GM21360 (cell line): ENCODE data around the gene CRYL1.

Experiments used
- ATAC-seq: cut with Tn5 transposase; IDR thresholded peaks from one replicate; pipeline ENCODE4 v1.9.1; 2021; ENCODE audit warnings: mild to moderate bottlenecking, moderate library complexity; ENCODE audit not compliant: unreplicated experiment

The CRYL1 gene

DNA sequence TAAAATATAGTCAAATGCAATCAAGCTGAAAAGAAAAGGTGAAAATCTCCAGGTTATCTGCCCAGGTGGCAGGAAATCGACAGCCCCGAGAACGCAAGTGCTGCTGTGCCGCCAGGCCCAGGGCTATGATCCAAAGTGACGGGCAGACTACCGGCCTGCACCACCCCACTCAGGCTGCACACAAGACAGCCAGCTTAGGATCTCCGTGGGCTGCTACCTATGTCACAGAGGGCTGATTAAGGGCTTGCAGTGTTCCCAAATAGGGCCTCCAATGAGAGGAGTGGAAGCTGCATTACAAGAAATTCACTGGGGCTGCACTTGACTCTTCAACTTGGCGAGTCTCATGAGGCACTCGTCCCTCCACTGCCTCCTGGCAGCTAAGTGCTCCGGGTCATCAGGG lies 121.8 kb downstream of the CRYL1 start:
- ATAC-seq, result no peak

DNA sequence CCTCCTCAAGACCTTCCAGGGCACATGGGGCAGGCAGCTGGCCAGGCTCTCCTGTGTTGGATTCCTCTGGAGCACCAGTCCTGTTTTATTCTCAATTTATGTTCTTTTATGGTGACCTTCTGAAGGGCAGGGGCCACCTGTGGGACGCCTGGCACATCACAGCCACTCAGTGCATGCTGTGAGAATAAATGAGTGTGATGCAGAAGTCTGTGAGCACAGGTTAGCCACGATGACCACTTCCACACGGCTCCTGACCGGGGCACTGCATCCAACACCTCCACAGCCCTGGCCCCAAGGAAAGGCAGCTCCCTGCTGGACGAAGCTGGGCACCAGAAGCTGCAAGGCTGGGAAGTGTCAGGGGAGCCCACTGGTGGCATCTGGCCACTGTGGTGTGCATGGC lies 122.8 kb downstream of the CRYL1 start:
- ATAC-seq, result no peak

DNA sequence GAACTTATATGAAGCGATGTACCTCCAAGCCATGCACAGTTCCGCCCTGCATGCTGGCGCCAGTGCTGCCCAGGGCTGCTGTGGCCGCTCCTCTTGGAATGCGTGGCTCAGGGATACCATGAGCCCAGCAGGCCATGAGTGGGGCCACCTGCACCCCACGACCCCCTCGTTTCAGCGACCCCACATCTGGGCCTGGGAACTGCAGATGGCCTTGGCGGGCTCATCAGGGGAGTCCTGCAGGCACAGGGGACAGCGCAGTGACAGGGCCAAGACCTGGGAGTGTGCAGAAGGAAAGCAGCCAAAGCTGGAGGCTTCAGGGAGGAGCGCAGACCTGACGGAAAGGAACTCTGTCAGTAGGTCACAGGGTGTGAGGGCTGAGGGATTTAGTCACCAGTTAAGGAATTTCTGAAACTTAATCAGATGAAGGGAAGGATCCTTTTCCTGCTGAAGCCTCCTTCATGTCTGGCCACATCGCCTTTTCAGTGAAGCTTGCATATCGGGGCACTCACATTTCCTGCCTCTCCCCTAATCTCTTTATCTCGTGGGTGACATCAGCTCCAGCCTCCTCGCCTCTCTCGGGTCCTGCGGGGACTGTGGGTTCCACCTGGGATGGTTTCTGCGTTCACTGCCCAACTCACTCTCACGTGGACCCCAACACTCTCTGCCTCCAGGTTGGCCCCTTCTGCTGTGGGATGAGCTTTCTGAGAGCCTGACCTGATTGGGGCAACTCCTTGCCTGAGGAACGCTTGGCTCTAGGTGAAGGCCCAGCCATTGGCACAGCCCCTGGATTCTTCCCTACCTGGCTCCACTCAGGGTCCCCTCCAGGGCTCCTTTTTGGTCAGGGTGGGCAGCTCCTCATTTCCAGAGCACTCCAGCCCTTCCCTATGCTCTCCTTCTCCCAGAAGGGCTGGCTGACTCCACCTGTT lies 123.5 kb downstream of the CRYL1 start:
- ATAC-seq, result no peak

DNA sequence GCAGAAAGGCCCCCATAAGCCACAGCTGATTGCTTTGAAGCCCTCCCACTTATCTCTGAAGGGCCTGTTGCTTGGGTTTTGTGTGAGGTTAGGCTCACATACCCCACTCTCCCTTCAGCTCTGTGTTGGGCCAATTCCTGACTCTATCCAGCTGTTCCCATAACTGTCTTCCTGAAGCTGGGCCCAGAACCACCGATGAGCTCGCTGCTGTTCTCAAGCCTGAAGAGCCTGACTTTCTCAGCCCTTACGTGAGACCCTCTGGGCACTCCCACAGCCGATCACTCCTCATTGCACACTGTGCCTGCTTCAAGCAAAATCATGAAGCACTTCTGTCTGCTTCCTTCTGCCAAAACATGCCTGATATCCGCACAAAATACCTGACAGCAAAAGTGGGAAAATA lies 124.1 kb downstream of the CRYL1 start:
- ATAC-seq, result no peak

DNA sequence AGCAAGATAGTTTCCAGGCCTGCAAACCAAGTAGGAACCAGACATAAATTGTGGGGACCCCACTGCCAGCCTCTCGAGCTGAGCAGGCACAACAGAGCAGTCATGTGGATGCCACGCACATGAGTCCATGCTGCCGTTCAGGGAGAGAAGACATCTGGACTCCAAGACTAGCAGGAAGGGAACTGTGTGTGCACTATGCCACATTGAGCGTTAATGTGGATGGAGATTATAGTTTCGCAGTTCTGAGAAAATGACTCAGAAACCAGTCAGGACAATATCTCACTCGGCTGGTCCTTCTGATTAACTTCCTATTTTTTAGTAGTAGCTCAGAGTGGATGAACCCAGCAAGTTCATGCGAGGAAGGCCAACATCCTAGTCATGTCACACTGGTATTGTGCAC lies 124.9 kb downstream of the CRYL1 start:
- ATAC-seq, result no peak

DNA sequence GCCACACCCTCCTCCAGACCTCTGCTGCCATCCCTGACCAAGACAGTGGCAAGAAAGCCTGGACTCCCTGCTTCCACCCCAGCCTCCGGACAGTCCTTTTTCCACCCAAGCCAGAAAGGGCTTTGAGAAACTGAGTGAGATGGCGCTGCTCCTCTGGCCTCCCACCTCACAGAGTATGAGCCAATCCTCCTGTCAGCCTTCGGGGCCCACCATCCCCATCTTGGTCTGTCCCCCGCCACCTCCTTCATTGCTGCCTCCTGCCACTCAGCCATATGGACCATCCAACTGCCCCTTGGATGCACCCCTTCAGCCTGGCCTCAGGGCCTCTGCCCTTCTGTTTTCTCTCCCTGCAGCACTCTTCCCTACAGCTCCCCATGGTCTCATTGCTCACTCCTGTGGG lies 125.7 kb downstream of the CRYL1 start:
- ATAC-seq, result no peak

DNA sequence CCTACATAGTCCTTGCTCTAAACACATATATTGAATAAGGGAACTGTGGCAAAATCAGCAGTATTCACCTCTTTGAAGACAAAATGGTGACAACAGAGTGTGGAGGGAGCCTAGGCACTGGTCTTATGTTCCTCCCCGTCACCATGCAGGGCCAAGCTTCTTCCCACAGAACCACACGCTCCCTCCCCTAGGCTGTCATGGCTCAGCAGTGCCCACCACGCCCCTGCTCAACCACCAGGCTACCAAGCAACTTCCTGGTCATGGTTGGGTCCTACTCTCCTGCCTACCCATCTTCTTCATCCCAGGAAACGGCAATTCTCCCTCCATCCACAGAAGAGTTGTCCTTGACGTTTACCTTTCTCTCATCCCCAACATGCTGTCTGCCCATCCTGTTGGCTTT lies 126.1 kb downstream of the CRYL1 start:
- no peak for ATAC-seq

DNA sequence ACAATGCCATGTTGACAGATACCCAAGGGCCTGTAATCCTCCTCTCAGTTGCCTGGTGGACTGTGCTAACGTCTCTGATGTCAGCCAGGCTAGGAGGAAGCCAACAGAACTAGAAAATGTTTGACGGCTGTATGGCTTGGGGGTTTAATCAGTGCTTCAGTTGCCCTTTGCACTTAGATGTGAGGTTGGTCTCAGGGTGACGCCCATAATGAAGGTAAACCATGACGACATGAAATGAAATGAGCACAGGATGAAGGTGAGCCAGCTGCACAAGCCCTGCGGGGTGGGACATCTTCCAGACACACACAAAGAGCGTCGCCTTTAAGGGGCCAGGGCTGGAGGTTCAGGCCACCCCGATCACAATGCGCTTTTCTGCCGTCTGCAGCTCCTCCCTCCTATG lies 127.2 kb downstream of the CRYL1 start:
- no peak for ATAC-seq

DNA sequence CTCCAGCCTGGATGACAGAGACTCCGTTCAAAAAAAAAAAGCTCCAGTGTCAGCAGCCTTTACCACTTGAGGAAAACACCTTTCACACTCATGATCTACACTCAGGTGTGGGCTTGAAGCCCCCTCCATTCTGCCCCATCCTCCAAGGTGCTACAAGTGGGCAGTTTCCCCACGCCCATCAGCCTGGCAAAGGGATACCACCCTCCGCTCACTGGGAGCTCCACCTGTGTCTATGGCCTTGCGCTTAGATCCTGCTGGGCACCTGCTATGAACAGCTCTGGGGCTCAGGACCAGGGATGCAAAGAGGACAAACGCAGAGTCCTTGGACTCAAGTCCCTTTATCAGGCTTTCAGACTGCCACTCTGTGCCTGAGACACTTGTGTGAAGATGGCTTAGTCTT lies 127.8 kb downstream of the CRYL1 start:
- no peak for ATAC-seq

DNA sequence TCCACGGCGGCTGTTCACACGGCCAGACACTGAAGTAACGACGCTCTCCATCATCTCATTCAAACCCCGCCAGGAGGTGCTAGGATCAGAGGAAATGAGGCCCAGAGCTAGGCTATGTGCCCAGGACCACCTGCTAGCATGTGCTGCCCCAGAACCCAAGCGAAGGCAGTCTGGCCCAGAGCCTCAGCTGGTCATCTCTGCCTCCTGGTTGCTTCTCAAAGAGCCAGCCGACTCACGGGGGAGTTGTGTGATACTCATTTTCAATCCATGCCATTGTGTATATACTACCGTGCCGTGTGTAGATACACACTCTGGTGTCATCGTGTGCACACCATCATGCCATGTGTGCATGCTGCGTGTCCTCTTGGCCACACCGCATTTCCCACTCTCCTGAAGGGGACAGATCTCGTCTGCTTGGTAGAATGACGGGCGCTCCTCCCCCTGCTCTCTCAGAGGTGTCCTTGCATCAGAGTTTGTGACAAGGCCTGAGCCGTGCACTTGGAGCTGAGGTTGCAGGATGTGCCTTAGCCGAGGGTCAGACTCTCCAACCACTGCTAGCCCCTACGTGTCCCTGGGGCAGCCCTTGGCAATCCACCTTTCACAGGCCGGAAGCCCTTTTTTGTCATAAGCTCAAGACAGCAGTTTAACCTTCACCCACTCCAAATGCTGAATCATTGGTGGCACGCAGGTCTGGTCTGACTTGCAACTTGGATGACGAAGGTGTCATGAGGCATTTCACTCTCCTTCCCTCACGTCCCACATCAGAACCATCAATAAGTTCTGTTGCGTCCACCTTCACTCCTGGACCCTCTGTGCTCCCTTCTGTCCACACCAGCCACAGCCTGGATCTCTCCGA lies 130.4 kb downstream of the CRYL1 start:
- ATAC-seq, result no peak

DNA sequence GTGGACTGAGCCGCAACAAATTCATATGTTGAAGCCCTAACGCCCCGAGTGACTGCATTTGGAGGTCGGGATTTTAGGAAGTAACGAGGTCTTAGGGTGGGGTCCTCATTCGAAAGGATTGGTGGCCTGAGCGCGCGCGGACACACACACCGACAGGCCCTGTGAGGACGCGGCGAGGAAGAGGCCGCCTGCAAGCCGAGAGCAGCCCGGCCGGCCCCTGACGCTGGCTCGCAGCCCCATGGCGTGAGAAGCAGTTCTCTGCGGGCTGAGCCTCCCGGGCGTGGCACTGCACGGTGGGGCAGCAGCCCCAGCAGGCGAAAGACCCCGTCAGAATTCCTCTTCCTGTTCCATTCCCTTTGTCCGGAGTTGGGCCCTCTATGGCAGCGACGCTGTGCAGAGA lies 131.2 kb downstream of the CRYL1 start:
- no peak for ATAC-seq

DNA sequence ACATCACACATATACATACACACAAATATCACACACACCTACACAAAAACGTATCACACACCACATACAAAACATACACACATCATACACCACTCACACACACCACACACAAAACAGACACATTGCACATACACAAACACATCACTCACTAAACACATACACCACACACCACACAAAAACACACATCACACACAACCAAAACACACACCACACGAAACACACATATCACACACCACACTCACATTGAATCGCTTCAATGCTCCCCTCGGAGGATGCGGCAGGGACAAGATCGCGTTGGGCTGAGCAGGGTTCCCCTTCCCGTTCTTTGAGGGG lies 131.5 kb downstream of the CRYL1 start:
- no peak for ATAC-seq

DNA sequence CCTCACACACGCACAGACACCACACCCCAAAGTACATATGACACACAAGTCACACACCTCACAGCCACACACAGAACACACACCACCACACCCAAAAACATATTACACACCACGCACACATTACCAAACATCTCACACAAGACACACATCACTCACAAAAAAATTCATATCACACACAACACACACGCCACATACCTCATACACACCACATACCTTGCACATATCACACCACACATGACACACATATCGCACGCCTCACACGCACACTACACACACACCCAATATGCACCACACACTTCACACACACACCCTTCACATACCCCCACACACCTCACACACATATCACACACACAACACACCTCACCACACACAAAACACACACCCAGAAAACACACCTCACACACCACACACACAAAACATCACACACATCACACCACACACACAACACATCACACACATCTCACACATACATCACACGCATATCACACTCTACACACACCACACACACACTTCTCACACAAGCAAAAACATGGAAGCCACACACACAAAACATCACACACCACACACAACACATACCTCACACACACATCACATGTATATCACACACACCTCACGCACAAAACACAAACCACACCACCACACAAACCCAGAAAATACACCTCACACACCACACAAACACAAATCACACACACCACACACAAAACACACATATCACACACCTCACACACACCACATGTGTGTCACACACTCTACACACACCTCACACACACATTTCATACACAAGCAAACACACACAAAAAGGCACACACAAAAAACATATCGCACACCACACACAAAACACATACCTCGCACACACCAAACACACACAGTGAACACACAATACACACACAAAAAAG lies 132.1 kb downstream of the CRYL1 start:
- no peak for ATAC-seq

DNA sequence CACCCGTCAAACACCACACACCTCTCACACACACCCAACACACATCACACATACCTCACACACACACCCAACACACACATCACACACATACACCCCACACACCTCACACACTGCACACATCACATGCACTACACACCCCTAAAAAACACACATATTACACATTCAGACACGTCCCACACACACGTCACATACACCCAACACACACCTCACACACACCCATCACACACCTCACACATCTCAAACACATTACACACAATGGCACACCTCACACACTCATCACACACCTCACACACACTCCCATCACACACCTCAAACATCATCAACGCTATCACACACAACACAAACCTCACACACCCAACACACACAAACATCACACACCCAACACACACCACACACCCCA lies 133.1 kb downstream of the CRYL1 start:
- no peak for ATAC-seq

DNA sequence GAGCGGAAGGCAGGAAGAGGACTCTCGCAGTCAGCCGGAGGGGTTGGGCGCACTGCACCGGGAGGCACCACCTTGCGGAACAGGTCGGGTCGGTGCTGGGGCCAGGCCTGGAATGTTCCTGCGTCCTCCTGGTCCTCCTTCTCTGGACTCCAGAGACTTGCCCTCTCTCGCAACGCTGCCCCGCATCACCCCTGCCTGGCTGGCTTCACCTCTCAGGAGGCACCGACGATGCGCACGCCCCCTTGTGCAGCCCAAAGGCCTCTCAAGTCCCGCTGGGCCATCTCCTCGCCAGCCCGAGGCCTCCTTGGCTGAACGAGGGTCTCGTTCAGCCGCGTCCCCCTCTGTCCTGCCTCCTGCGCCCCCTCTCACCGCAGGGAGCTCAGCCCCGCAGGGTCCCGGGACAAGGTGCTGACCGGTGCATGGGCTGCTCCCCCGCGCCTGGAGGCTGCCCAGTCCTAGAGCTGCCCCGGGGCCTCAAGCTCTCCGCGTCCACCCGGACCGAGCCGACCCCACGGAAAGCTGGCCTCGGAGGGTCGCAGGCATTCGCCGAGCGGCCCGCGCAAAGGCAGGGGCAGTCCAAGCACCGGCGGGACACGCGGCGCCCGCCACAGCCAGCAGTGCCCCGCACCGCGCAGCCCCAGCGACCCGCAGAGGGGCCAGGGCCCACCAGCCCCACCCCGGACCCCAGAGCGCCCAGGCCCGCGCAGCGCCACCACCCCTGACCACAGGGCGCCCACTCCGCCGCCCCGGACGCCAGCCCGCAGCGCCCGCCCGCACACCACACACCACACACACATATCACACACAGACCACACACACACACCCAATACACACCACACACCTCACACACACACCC lies 133.8 kb downstream of the CRYL1 start:
- no peak for ATAC-seq

DNA sequence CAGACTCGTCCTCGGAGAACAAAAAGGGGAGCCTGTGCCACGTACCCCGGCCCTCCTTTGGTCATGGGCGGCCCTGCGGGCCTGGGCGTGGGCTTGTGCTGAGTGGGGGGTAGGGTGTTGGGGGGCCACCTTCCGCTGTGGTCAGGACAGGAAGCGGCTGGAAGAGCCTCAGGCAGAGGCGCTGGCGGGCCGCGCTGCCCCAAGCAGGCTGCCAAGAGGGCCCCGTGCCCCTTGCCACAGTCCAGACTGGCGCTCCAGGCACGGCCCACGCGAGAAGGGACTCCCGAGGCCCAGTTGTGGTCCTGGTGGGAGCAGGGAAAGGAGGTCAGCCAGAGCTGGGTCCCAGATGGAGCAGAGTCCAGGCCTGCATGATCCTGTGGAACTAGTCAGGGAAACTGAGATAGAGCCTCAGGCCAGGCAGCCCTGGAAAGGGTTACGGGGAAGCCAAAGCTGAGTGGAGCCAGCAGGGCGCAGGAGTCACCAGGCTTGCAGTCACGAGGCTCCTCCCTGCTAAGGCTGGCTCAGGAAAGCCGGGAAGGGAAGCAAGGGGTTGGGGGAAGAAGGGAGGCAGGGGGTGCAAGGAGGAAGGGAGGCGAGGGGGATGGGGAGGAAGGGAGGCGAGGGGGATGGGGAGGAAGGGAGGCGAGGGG lies 135.0 kb downstream of the CRYL1 start:
- ATAC-seq, result no peak

DNA sequence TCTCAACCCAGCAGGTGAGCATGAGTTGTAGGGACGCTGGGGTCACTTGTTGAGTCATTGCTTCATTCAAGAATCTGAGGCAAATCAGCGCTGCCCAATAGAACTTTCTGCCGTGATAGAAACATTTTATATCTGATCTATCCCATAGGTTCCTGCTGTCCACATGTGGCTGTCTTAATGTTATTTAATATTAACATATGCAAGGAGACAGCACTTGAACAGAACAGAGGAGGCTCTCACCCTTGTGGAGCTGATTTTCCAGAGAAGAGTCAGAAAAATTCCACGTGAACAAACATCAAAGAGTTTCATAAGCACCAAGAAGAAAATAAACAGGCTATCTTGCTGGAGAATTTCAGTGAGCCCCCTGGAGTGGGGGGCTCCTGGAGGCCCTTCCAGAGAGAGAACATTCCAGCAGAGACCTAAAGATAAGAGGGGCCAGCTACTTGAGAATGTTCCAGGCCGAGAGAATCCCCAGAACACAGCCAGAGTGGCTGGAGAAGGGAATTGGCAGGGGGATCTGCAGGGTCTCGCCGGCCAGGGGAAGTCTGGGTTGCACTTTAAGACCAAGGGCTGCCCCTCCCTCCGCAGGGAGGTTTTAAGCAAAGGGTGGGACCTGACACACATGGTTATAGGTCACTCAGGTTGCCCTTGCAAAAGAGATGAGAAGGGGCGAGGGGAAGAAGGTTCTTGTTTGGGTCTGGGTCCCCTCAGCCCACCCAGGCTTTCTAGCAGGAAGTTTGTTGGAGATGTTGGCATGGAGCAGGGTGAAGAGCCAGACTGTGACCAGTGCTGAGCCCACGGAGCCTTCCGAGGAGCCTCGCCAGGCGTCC lies 135.7 kb downstream of the CRYL1 start:
- ATAC-seq, result no peak

DNA sequence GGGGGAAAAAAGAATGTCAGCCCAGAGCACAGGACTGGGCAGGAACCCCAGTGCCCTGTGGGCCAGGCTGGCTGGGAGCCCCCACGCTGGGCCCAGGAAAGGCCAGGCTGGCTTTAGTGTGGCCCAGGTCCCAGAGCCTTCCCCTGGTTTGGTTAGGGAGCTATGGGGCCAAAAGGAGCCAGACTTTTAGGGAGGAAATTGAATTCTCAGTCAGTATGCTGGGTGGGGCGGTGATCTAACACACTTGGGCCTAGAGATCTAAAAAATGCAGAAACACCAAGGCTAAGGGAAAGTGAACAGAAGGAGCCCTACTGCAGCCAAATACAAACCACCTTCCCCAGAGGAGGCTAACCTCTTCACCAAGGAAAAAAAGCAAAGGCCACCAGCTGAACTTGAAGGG lies 137.5 kb downstream of the CRYL1 start:
- ATAC-seq, result no peak

DNA sequence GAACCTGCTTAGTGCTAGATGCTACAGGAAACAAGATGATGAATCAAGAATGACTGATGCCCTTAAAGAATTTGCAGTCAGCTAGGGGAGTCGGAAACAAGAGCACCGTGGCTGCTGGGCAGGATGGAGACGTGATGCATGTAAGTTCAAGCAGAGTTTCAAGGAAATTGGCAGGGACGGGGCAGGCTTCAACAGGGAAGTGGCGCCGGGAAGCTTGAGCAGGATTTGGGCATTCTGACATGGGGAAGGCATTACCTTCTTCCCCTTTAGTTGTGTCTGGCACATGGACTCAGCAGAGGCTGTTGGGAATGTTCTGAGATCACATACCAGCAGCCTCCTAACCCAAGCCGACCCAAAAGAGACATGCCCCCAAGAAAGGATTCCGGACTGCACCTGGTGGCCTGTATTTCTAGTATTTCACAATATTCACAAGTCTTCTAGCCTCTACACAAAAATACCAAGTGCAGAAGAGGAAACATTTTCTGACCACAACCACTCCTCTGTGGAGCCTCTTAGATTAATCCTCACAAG lies 138.2 kb downstream of the CRYL1 start:
- ATAC-seq, result no peak
